Measurements from ENCODE around the gene GLIS2.
A peak's percentile ranks its signal among the peaks of the same experiment; 100 is the strongest.
"Not testable (repeated sequence)": the region's sequence is repeated elsewhere in the genome, so short reads cannot be mapped to it uniquely, and the experiment has no call there.

GLIS2 gene

DNA sequence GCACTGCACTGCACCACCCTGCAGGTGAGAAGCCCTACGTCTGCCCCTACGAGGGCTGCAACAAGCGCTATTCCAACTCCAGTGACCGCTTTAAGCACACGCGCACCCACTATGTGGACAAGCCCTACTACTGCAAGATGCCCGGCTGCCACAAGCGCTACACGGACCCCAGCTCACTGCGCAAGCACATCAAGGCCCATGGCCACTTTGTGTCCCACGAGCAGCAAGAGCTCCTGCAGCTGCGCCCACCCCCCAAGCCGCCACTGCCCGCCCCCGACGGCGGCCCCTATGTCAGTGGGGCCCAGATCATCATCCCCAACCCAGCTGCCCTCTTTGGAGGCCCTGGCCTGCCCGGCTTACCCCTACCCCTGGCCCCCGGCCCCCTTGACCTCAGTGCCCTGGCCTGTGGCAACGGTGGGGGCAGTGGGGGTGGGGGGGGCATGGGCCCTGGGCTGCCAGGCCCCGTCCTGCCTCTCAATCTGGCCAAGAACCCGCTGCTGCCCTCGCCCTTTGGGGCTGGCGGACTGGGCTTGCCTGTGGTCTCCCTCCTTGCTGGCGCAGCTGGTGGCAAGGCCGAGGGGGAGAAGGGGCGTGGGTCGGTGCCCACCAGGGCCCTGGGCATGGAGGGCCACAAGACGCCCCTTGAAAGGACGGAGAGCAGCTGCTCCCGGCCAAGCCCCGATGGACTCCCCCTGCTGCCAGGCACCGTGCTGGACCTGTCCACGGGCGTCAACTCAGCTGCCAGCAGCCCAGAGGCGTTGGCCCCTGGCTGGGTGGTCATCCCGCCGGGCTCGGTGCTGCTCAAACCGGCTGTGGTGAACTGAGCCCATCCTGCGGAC, 21.1 kb downstream of the GLIS2 start:
- DNase-seq: no peak

DNA sequence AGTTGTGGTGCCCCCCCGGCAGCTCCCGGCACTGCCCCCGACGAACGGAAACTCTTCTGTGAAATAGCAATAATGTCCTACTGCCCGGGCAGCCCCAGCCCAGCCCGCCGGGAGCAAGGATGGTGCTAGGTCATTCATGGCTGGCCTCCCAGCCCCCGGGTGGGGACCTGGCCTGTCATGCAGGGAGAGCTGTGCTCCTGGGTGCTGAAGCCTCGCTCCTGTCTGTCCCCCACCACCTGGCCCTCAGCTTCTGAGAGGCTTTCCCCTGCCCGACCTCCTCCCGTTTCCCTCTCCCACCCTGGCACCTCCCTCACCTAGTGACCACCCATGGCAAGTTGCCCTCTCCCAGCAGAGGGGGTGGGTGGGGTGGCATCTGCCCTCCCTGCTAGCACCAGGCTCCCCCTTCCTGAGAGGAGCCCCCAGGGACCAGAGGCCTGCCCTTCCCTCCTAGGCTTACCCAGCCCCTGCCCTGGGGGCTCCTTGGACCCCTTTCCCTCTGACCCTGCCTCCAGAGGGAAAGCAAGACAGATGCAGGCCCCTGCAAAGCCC, 21.7 kb downstream of the GLIS2 start:
- no peak for DNase-seq

GRCh38 chr16:4338125-4338582, 22.3 kb downstream of the GLIS2 start:
- DNase-seq: no peak

- DNase-seq: no peak
Observed at GRCh38 chr16:4338712-4339299, 22.9 kb downstream of the GLIS2 start.

DNA sequence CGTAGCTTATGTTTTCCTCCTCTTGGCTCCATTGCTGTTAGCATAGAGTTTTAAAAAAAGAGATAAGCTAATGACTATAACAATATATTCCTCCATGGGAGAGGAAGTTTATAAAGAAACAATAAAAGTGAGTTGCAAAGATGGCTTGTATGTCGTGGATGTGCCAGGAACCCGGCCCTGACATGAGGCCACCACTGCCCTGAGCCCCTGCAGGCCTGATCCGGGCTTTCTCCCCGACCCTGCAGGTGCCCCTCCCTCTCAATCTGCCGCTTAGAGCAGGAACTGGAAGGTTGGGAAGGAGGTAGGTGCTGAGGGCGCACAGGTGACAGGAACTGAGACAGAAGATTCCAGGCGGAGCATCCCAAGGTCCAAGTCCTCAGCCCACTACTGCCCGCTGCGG, 23.6 kb downstream of the GLIS2 start:
- no peak for DNase-seq

DNA sequence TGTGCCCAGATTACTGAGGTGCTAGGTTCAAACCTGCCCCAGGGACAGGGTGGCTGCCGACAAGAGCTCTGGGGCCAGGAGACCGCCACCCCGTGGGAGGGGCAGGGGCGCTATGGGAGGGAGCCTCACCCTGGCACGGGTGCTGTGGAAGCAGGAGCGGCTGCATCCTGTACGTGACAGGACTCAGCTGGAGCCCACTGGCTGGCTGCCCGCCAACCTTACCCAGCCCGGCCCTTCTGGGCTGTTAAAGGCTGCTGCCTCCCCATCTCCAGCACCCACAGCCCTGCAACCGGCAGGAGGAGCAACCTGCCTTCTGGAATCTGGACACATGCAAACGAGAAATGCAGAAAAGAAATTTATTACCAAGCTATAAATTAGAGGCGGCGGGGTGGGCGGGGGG, 24.0 kb downstream of the GLIS2 start:
- DNase-seq: peak; percentile 52

GRCh38 chr16:4340443-4340842, 24.6 kb downstream of the GLIS2 start:
- DNase-seq: no peak

GRCh38 chr16:4341250-4341649, 25.4 kb downstream of the GLIS2 start:
- DNase-seq: no peak

- no peak for DNase-seq
Observed at GRCh38 chr16:4342866-4343744, 27.2 kb downstream of the GLIS2 start.

DNA sequence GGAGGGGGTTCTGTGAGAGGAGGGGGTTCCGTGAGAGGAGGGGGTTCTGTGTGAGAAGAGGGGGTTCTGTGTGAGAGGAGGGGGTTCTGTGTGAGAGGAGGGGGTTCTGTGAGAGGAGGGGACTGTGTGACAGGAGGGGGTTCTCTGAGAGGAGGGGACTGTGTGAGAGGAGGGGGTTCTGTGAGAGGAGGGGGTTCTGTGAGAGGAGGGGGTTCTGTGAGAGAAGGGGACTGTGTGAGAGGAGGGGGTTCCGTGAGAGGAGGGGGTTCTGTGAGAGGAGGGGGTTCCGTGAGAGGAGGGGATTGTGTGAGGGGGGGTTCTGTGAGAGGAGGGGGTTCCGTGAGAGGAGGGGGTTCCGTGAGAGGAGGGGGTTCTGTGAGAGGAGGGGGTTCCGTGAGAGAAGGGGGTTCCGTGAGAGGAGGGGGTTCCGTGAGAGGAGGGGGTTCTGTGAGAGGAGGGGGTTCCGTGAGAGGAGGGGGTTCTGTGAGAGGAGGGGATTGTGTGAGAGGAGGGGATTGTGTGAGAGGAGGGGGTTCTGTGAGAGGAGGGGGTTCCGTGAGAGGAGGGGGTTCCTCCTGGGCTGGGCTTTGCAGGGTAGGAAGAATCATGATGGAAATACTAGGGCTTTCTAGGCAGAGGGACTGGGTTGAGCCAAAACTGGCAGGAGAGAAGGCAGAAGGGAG, 28.6 kb downstream of the GLIS2 start:
- DNase-seq: not testable (repeated sequence)

DNA sequence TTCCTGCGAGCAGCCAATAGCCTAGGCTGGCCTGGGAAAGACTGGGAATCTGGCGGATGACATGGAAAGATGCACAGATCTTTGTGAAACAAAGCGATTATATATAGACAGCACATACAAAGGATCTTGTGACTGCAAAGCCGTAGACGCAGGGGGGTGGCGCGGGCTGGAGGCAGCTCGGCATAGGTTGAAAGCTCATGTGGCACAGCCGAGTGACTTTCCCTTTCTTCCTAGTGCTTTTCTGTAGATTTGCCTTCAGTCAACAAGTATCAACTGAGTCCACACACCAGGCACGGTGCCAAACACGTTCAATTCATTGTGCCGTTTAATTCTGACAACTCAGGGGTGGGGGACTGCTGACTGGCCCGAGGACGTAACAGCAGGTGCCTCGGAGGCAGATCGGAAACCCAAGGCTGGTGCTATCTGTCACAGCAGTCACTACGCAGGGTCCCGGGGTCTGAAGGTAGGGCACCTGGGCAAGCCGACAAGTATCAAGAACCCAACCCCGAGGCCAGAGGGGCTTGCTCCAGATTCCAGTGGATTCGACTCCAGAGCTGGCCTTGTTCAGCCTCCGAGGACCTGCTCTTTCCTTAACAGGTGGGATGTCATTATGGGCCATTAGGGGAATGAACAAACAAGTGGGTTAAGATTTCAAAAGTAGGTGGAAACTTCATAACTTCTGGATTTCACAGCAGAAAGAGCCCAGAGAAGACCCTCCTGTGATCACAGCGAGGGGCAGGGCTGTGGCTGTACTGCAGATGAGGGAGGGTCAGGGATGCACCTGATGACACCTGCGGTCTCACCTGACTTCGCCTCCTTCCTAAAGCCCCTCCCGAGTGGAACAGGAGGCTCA, 29.3 kb downstream of the GLIS2 start:
- no peak for DNase-seq

GRCh38 chr16:4345836-4346781, 30.2 kb downstream of the GLIS2 start:
- no peak for DNase-seq

DNA sequence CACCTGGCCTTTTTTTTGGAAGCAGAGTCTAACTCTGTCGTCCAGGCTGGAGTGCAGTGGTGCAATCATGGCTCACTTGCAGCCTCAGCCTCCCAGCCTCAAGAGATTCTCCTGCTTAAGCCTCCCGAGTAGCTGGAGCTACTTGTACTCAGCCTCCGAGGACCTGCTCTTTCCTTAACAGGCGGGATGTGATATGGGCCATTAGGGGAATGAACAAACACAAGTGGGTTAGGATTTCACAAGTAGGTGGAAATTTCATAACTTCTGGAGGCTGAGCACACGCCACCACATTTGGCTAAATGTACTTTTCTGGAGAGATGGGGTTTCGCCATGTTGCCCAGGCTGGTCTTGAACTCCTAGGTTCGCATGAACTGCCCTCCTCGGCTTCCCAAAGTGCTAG, 31.1 kb downstream of the GLIS2 start:
- DNase-seq: no peak

DNA sequence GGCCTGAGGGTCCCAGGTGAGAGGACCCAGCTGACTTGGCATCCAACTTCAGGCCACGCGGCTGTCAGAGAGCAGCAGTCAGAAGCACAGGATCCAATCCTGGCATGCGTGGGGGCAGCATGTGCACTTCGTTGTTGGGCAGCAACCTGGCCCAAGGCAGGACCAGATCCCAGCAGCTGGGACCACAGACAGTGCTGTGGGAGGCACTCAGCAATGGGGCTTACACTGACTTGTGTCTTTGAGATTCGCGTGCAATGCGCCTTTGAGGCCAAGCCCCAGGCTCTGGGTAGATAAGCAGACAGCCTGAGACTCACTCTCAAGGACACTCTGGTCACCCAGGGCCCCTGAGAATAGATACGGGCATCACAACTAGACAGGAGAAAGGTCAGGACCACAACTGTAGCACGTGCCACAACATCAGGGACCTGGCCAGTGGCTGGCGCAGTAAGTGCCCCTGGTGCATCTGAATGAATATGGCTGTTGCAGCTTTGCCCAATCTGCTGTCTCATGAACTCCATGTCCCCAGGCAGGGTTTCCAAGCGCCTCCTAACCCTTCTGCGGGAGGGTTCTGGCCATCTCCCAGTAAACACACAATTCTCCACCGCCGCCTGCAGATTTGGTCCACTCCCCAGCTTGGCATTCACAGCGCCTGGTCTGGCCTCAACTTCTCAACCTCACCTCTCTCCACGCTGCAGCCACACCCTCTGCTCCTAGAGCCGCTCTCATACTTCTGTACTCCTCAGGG, 32.1 kb downstream of the GLIS2 start:
- no peak for DNase-seq

- DNase-seq: no peak
Observed at GRCh38 chr16:4349332-4349731, 33.5 kb downstream of the GLIS2 start.

DNA sequence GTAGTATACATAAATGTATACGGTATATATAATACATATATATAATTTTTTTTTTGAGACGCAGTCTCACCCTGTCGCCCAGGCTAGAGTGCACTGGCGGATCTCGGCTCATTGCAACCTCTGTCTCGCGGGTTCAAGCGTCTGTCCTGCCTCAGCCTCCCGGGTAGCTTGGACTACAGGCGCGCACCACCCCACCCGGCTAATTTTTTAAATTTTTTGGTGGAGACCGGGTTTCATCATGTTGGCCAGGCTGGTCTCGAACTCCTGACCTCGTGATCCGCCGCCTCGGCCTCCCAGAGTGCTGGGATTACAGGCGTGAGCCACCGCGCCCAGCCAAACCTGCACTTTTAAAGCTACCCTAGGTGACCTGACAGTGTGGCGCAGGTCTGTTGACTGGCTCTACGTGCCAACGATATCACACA, 34.5 kb downstream of the GLIS2 start:
- no peak for DNase-seq

- DNase-seq: peak; percentile 93
Observed at GRCh38 chr16:4350787-4351659, 35.2 kb downstream of the GLIS2 start, which contains the start of gene PAM16. TSS of gene PAM16 (minus strand) at chr16:4351321. CDS start at chr16:4351234, 87 bp downstream.

DNA sequence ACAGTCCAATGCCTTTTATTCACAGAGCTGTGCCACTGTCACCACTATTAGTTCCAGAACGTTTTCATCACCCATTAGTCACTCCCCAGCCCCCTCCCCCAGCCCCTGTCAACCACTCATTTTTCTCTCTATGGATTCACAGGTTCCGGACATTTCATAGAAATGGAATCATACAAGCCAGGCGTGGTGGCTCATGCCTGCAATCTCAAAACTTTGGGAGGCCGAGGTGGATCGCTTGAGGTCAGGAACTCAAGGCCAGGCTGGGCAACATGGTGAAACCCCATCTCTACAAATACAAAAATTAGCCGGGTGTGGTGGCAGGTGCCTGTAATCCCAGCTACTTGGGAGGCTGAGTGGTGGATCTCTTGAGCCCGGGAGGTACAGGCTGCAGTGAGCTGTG, 36.0 kb downstream of the GLIS2 start:
- DNase-seq: peak; percentile 89
